GM12878 (cell line): ENCODE results near the gene SNAP47. TPM values are rescaled to one million over a fixed set of nuclear protein-coding genes. Genes with fewer than 3 reads are reported as not detected.

Experiments used
- ATAC-seq: fragments of 200-7000 bp; cut with Tn5 transposase; 3 replicates; pipeline ENCODE4 v1.9.1; 2020; ENCODE audit warnings: mild to moderate bottlenecking, moderate library complexity
- BruUV-seq: library from RNA; stranded (reverse); fragments of 400-500 nt; replicated peaks from 2 replicates; lab custom pipeline; 2021; lab: Mats Ljungman, UMichigan
- CTCF ChIA-PET: fragments of 300-600 bp; sonication (Branson Sonifier 250); formaldehyde crosslinking; extraction: SDS; loops from one replicate; lab custom pipeline; 2021; ENCODE audit warnings: inconsistent platforms; lab: Yijun Ruan, JAX
- POLR2A ChIA-PET: fragments of 350-600 bp; formaldehyde crosslinking; extraction: SDS; loops from one replicate; lab custom pipeline; 2021; ENCODE audit warnings: inconsistent platforms; lab: Charles Lee
- RAD21 ChIA-PET: fragments of 300-600 bp; sonication (Branson Sonifier 250); formaldehyde crosslinking; loops from one replicate; lab custom pipeline; 2023; ENCODE audit warnings: antibody characterized with exemption; ENCODE audit not compliant: unreplicated experiment; lab: Charles Lee
- SMC1A ChIA-PET: fragments of 300-600 bp; sonication (Branson Sonifier 250); formaldehyde crosslinking; loops from one replicate; lab custom pipeline; 2023; ENCODE audit not compliant: unreplicated experiment, uncharacterized antibody; lab: Charles Lee
- DNase-seq: peaks from one replicate; pipeline ENCODE4 v3.0.0-alpha.2; 2011; ENCODE audit warnings: low read depth, low spot score
- FAIRE-seq: peaks from 3 replicates; lab custom pipeline; 2011; peaks lifted over from hg19 to GRCh38; lab: Jason Lieb, UNC
- H2AFZ ChIP-seq: 2 replicates; pipeline ENCODE4 v1.6.0; 2011; ENCODE audit warnings: low read depth, low read length, control low read depth; ENCODE audit not compliant: control insufficient read depth
- H3K27ac ChIP-seq: 2 replicates; pipeline ENCODE4 v1.5.1; 2011; ENCODE audit warnings: control low read depth; ENCODE audit not compliant: control insufficient read depth, insufficient read depth
- H3K27me3 ChIP-seq, 2 experiments: replicated peaks in 1 of 2; 2 replicates each; pipeline versions ENCODE4 v1.6.0 to v1.6.1; 2011; ENCODE audit warnings: low read length in 1 of 2; ENCODE audit not compliant: control insufficient read depth in 2 of 2, insufficient read depth in 2 of 2
- H3K36me3 ChIP-seq, 2 experiments: 2 replicates each; pipeline ENCODE4 v1.5.1; 2011; ENCODE audit warnings: low read length in 1 of 2; ENCODE audit not compliant: control insufficient read depth in 2 of 2, insufficient read depth in 2 of 2
- H3K4me1 ChIP-seq: 2 replicates; pipeline ENCODE4 v1.6.1; 2011; ENCODE audit warnings: mild to moderate bottlenecking, low read length, moderate library complexity, mixed read lengths; ENCODE audit not compliant: control insufficient read depth, insufficient read depth
- H3K4me2 ChIP-seq: 2 replicates; pipeline ENCODE4 v1.6.0; 2011; ENCODE audit warnings: control low read depth; ENCODE audit not compliant: control insufficient read depth, insufficient read depth
- H3K4me3 ChIP-seq: fragments of 200-600 bp; sonication (generic); 2 replicates; pipeline ENCODE4 v1.5.1; 2016
- H3K79me2 ChIP-seq: 2 replicates; pipeline ENCODE4 v1.6.0; 2011; ENCODE audit warnings: low read length; ENCODE audit not compliant: control insufficient read depth, insufficient read depth
- H3K9ac ChIP-seq: 2 replicates; pipeline ENCODE4 v1.8.0; 2011; ENCODE audit warnings: low read length, control low read depth, mixed read lengths; ENCODE audit not compliant: control insufficient read depth, insufficient read depth
- H3K9me3 ChIP-seq: replicated peaks from 3 replicates; pipeline ENCODE4 v1.5.1; 2011; ENCODE audit warnings: mild to moderate bottlenecking, low read length; ENCODE audit not compliant: control insufficient read depth, insufficient read depth
- H4K20me1 ChIP-seq: 2 replicates; pipeline ENCODE4 v1.6.0; 2011; ENCODE audit not compliant: control insufficient read depth, insufficient read depth
- BHLHE40 ChIP-seq, 2 experiments: fragments of 450-650 bp in 1 of 2; IDR thresholded peaks; 2 replicates each; pipeline ENCODE4 v1.6.1; 2011 to 2017; ENCODE audit warnings: low read depth in 2 of 2, borderline replicate concordance in 1 of 2, improper control_type of control experiment in 1 of 2, low read length in 1 of 2, mild to moderate bottlenecking in 1 of 2
- PML ChIP-seq: IDR thresholded peaks from 2 replicates; pipeline ENCODE4 v1.6.1; 2012; ENCODE audit warnings: low read length, inconsistent platforms
- TCF3 ChIP-seq: IDR thresholded peaks from 2 replicates; pipeline ENCODE4 v1.6.1; 2012; ENCODE audit warnings: low read depth, mild to moderate bottlenecking, low read length, borderline replicate concordance; ENCODE audit not compliant: insufficient read depth
- YY1 ChIP-seq: IDR thresholded peaks from 2 replicates; pipeline ENCODE4 v1.6.1; 2011; ENCODE audit warnings: low read depth, mild to moderate bottlenecking, low read length
- ZSCAN29 ChIP-seq: fragments of 450-650 bp; IDR thresholded peaks from 2 replicates; pipeline ENCODE4 v1.6.1; 2017; ENCODE audit warnings: mild to moderate bottlenecking, moderate library complexity
- WGBS: methylation state at CpG from one replicate; pipeline ENCODE4 v1.1.6; 2016; ENCODE audit warnings: low lambda C conversion rate; ENCODE audit not compliant: insufficient replicate concordance, insufficient coverage; ENCODE audit errors: missing lambda C conversion rate; 5-methylcytosine and 5-hydroxymethylcytosine counted together
- in situ Hi-C: fragments of 300-500 bp; cut with MboI; formaldehyde crosslinking; loops from 9 replicates; pipeline ENCODE4 v1.14.3; 2018; ENCODE audit warnings: mixed read lengths
- intact Hi-C: fragments of 100-400 bp; cut with micrococcal nuclease; formaldehyde crosslinking; loops from one replicate; pipeline ENCODE4 v1.14.2; 2022; ENCODE audit not compliant: unreplicated experiment
- polyA plus RNA-seq, 11 experiments: library from polyadenylated mRNA; depleted of rRNA in 4 of 11; unstranded in 6 of 11; stranded (reverse) in 5 of 11; fragments of >200 nt; fragmentation: Nextera tagmentation in 4 of 11; fragmentation: Illumina TruSeq in 1 of 11; extraction: Ambion mirVana in 4 of 11; extraction: Trizol in 1 of 11; gene quantifications; 1 replicate in 1 of 11; 2 replicates in 10 of 11; pipeline versions ENCODE4 v1.2.1 to v1.2.3, GENCODE V29; 2011 to 2016; ENCODE audit warnings: inconsistent platforms in 2 of 11, missing spikeins in 2 of 11, low read depth in 1 of 11
- total RNA-seq, 4 experiments: library from RNA; depleted of rRNA in 3 of 4; stranded (reverse); fragments of >200 nt in 3 of 4; fragmentation: Illumina TruSeq in 1 of 4; extraction: Trizol in 1 of 4; gene quantifications; 2 replicates each; pipeline versions ENCODE4 v1.2.1 to v1.2.3, GENCODE V29; 2013 to 2021
- TF ChIP-seq, protein P1 (sequence below): IDR thresholded peaks from 2 replicates; pipeline ENCODE4 v1.6.1; 2011; ENCODE audit warnings: borderline replicate concordance, low read depth, mild to moderate bottlenecking, moderate library complexity, low read length; ENCODE audit not compliant: insufficient read depth, poor library complexity, severe bottlenecking
- TF ChIP-seq, protein P2 (sequence below): IDR thresholded peaks from 2 replicates; pipeline ENCODE4 v1.6.1; 2011; ENCODE audit warnings: low read depth, mild to moderate bottlenecking, low read length, moderate library complexity, borderline replicate concordance; ENCODE audit errors: extremely low read depth

The SNAP47 gene
- total and polyA plus RNA-seq, 10 of the 15 experiments (the other 5 are each of a cell fraction or from before 2014, with no cell fraction given) = 1.3 to 39.6 (median 25.2) TPM

DNA sequence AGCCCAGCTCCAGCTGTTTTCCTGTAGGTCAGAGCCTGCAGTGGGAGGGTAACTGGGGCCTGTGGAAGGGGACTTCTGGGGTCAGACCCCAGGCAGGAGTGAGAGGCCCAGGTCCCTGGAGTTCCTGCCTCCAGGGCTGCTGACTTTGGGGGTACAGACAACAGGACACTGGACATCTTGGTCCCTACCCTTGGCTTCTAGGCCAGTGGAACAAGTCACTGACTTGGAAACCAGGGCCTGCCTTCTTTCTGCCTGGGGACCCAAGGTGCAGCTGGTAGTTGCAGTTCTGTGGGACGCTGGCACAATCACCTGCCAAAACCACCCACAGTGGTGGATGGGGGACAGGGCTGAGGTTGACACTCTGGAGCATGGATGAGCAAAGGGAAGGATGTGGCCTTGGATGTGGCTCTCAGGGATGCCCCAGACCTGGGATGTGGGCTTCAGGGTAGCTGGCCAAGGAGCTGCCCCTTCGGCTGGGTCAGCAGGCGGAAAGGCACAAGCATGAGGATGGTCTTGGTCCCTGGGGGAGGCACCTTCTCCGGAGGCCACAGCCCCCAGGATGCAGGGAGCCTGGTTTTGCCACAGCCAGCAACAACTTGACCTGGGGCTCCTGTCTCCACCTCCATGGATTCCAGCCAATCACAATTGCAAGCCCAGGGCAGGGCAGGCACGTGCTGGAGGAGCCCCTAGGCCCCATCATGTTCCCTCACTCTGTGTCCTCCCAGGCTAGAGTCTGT is 5.9 kb upstream of the SNAP47 start:
- Histone ChIP-seq H2AFZ (no peak overlapping the region), H3K4me2 (peak overlapping the region; percentile 89; the same call in 1 of the 2 replicates), H3K36me3 (peaks cover 0 to 6% of the 10 kb centered on the region in 2 experiments; a peak in 3 of 4 replicates), H3K79me2 (peaks cover 7% of the 10 kb centered on the region), H3K9ac (peak overlapping the region; percentile 55; the same call in 1 of the 2 replicates), H3K9me3 (peaks cover 2% of the 10 kb centered on the region; the same call in 2 of the 3 replicates), H3K27ac (no peak overlapping the region), H4K20me1 (no peaks in the 10 kb centered on the region), H3K4me1 (peaks cover 17% of the 10 kb centered on the region), H3K27me3 (no peaks in the 10 kb centered on the region), H3K4me3 (peak overlapping the region; percentile 68)
- intact Hi-C loops (loop anchor here (5.0 to 10.0 kb wide), 2 partner anchors 167 to 245 kb away; partner anchors contain the start of gene ZNF678), in situ Hi-C loops (no loop called here)
- POLR2A ChIA-PET = no interaction called here
- peak; percentile 16 to 54; a peak in 1 of 4 replicates for TF ChIP-seq BHLHE40 (IDR thresholded peaks at IDR 0.05; ENCODE audit: borderline replicate concordance in 1 of 2, low read depth in 2 of 2, low read length in 1 of 2)
- TF ChIP-seq, protein P1, sequence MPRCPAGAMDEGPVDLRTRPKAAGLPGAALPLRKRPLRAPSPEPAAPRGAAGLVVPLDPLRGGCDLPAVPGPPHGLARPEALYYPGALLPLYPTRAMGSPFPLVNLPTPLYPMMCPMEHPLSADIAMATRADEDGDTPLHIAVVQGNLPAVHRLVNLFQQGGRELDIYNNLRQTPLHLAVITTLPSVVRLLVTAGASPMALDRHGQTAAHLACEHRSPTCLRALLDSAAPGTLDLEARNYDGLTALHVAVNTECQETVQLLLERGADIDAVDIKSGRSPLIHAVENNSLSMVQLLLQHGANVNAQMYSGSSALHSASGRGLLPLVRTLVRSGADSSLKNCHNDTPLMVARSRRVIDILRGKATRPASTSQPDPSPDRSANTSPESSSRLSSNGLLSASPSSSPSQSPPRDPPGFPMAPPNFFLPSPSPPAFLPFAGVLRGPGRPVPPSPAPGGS = peak; percentile 5
- no peak for TF ChIP-seq TCF3
- TF ChIP-seq, protein P2, sequence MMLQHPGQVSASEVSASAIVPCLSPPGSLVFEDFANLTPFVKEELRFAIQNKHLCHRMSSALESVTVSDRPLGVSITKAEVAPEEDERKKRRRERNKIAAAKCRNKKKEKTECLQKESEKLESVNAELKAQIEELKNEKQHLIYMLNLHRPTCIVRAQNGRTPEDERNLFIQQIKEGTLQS = no peak
- TF ChIP-seq PML = peak; percentile 5; the same call in 1 of the 2 replicates
- no peak for TF ChIP-seq ZSCAN29
- no peak for TF ChIP-seq YY1
- WGBS = 60% methylated on average over 5 of the region's 5 CpGs
- DNase-seq (no peak), ATAC-seq (peak; percentile 3; the same call in 2 of the 3 replicates), FAIRE-seq (no peak)
- CTCF ChIA-PET = interaction anchor here (0.8 kb wide), 1 partner anchor 92 kb away, joined by 4 read pairs; no protein-coding TSS in a partner anchor
- RAD21 ChIA-PET = no interaction called here
- SMC1A ChIA-PET = no interaction called here
- no TSS peak for BruUV-seq
